HG02571 (cell line): ENCODE measurements around the gene PTGES2.

Source experiments
- ATAC-seq: cut with Tn5 transposase; IDR thresholded peaks from one replicate; pipeline ENCODE4 v1.9.1; 2021; ENCODE audit warnings: mild to moderate bottlenecking, moderate library complexity; ENCODE audit not compliant: unreplicated experiment

Gene PTGES2

DNA sequence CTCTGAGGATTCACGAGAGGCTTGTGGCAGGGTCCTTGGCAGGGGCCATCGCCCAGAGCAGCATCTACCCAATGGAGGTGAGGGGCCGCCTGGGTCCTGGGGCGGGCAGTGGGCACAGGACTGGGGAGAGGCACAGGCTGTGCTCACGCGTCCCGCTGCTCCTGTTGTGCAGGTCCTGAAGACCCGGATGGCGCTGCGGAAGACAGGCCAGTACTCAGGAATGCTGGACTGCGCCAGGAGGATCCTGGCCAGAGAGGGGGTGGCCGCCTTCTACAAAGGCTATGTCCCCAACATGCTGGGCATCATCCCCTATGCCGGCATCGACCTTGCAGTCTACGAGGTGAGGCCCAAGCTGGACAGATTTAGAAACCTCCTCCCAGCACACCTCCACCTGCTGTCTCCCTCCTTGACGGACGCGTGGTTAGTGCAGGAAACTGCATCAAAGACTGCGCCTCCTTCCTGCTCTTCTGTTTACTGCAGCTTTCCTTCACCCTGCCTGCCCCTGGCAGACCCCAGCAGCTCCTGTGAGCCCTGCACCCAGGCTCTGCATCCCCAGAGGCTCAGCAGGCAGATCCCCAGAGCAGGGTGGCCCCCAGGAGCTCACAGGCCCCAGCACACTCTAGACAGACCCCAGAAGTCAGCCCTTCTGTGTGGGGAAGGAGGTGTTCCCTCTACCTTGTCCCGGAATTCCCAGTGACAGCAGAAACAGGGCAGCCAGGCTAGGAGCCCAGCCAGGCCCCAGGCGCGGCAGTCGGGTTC is 21.2 kb downstream of the PTGES2 start:
- ATAC-seq: no peak

DNA sequence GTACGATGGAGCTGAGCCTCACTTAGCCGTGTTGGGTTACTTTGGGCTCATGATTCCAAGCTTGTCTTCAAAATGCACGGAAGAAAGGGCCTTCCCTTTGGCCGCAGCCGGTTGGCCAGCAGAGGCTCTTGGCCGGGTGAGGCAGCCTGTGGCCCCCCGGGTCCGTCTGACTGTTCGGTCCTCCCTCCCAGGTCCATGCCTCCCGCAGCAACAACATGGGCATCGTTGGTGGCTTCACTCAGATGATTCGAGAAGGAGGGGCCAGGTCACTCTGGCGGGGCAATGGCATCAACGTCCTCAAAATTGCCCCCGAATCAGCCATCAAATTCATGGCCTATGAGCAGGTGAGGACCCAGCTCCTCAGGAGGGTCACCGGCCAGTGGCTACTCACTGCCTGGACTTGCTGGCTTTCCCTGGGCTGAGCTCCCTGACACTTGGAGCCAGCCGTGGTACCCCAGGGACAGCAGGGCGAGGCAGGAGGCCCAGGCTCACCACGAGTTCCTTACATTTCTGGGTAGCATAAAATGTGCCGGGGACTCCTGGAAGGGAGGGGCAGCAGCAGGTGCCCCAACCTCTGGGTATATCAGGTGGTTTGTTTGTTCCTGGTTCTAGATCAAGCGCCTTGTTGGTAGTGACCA is 21.9 kb downstream of the PTGES2 start:
- ATAC-seq: no peak

DNA sequence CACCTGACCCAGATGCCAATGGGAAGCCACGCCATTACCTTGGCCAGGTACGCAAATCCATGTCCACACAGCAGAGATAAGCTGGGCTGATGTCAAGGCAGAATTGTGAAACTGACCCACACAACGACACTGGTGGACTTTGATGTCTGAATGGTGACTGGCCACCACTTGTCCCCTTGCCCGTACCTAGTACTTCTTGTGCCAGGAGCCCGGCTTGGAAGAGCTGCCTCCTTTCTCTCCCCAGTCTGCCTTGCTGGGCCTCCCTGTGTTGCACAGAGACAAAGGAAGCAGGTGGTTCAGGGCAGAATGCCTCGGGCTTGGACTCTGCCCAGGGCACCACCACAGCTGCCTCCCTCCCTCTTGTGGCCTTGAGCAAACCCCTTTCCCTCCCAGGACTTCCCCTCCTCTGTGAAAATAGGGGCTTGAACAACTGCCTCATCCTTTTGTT is 23.3 kb downstream of the PTGES2 start:
- ATAC-seq: no peak

DNA sequence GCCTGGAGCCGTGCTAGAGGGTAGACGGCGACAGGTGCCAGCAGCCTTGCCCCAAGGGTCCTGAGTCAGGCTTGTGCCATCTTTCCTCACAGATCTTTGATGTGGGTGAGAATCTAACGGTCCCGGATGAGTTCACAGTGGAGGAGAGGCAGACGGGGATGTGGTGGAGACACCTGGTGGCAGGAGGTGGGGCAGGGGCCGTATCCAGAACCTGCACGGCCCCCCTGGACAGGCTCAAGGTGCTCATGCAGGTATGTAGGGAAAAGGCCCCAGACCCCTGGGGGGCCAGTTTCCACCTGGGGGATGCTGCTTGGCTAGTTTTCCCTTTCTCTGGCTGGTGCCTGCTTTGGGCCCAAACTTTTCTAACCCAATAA is 24.0 kb downstream of the PTGES2 start:
- ATAC-seq: no peak

DNA sequence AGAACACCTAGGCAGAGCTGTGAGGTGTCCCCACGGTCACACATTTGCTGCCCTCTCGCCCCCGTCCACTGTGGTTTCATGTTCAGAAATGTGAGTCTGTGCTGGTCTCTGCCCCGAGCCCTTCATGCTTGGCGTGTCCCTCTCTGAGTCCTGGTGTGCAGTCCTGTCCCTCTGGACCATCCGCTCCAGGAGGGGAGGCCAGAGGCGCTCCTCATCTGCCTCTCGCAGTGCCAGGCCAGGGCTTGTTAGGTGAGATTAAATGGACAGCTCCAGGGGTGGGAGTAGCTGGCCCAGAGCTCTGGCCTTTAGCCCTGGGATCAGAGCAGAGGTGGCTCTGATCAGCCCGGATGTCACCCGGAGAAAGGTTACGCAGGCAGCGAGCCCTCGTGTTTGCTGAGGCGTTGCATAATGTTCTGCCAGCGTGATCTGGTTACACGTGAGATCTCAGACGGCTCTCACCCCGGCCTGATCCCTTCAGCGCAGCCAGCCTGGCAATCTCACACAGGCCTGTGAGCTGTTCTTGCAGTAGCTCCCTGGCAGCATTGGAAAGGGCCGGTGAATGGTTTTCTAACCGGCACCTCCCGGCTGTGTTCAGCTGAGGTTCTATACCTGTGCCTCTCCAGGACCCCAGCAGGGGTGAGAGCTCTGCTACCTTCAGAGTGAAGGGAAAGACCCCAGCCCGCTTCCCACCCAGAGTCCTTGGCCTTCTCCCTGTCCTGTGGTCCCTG is 24.5 kb downstream of the PTGES2 start:
- ATAC-seq: no peak

DNA sequence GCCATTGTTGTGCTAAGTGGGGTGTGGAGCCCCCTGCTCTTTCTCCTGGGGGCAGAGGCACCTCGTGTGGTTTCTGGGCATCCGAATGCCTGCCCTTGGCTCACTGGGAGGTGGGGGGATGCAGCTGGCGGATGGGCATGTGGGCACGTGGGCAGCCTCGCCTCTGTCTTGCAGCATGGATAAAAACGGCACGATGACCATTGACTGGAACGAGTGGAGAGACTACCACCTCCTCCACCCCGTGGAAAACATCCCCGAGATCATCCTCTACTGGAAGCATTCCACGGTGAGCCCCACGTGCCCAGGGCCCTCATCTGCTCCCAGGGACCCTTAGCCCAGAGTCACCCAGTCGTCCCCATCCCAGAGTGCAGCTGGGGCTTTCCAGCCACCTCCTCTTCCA is 25.3 kb downstream of the PTGES2 start:
- no peak for ATAC-seq

DNA sequence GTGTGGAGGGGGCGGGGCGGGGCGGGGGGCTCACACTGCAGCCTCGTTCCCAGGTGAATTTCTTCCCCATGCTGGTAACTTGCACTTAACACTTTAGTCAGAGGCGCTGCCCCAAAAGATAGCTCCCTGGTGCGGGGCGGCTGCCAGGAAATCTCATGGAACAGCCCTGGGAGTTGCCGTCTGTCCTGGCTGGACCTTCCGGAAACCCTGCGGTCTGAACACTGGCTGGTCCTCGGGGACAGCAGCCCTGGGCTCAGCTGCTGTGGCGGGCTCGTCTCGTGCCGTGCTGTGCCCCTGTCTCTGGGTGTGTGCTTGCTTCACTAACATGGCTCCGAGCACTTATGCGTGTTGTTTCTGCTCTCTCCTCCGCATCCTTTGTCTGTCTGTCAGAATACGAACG is 25.8 kb downstream of the PTGES2 start:
- ATAC-seq: no peak

DNA sequence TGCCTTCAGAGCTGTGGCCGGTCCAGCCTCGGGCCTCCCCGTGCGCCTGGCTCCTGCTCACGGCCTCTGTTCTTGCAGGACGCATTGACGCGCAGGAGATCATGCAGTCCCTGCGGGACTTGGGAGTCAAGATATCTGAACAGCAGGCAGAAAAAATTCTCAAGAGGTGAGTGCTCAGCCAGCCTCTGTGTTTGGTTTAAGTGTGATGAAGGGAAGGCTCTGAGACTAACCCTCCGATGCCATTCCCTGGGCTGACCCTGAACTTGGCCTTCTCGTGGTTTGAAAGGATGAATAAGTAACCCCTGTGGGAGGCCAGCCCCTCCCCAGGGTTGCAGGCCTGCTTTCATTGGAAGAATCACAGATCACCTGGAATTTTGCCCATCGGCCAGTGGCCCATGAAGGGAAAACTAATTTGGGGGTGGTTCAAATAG is 26.3 kb downstream of the PTGES2 start:
- no peak for ATAC-seq

DNA sequence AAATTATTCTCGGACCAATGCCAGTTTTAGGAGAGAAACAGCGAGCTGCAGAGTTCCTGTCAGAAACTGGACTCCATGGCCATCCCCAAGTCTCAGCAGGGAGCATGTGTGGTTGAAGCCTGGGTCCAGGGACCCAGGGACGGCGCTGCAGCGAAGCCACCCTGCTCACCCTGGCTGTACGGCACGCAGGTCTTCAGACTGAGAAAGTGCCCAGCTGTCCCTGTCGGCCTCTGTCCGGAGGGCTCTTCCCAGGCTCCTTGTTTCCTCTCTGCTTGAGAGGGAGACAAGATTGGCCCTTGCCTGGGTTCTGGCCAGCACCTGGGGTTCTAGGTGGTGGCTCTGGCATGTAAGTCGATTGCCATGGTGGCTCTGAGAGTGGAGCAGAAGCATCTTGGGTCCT is 26.9 kb downstream of the PTGES2 start:
- no peak for ATAC-seq

DNA sequence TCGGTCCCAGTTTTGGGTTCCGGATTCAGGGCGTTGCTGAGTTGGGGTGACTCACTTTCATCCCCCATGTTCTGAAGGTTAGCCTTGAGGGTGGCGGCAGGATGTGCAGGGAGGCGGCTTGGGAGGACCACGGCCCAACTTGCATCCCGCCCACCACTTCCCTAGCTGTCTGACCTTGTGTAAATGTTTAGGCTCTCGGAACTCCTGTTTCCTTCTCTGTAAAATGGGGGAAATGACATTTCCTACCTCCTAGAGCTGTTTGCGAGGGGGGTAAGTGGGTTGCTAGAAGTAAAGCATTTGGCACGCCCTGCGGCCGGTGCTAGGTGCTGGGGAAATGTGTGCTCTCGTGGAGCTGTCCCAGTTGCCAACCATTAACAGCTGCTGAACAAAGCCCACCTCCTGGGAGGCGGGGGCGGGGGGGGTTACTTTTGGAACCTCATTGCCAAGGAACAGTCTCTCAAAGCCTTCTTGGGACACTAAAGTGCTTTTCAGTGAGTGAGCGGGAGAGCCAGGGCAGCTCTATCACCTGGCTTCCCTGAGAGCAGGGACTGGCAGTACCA is 27.5 kb downstream of the PTGES2 start:
- no peak for ATAC-seq

DNA sequence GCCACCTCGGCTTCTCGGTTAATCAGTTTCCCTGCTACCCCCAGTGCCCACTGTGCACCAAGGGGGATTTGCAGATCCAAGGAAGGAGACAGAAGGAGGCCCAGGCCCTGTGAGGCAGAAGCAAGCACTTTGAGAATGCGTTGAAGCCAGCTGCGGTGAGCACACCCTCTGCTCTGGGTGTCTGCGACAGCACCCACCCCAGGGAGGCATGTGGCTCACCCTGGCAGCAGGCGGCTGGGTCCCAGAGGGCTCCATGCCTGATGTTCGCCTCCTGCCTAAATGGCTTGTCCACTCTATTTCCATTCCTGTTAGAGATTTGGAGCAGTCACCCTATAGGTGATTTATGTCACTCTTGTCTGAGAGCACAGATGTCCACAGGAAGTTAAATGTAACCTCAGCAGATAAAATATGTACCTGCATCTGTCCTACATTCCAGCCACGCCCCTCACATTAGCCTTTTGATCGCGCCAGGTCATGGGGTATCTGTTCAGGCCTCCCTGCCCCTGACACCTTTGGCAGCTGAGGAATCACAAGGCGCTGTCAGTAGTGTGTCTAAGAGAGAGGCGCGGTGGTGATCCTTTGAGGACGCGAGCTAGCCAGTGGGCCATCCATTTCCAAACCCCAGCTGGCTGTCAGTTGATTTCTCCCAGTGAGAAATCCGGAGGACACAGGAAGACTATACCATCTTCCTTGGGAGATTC is 28.1 kb downstream of the PTGES2 start:
- no peak for ATAC-seq

DNA sequence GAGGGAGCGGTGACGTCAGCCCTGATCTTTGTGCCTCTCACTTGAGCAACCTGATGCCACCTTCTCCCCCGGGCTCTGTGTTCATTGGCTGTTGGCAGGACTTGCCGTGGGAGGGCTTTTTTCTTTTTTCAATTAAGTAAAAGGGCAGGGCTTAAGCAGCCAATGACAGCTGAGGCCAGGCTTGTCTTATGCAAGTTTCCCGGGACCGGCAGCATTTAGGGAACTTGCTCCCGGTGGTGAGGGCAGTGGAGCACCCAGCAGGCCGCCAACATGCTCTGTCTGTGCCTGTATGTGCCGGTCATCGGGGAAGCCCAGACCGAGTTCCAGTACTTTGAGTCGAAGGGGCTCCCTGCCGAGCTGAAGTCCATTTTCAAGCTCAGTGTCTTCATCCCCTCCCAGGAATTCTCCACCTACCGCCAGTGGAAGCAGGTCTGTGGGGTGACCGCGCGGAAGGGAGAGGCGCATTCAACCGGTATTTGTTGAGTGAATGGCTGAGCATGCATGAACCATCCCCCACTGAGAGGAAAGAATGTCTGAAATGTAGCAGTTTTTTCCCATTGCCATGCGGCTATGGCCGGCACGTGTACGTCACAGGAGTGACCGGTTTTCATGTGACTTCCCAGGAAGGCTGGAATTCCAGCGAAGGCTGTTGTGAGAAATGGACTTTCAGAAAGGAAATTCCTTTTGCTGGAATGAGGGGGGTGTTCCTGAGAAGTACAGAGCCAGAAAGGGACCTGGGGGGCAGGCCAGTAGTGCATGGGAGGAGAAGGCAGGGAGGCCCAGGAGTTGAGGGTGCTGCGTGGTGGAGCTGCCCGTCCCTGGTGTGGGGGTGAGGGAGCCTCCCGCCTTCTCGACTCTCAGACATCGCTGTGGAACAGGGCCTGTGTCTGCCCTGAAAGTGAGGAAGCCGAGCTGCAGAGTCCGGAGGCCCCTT is 29.0 kb downstream of the PTGES2 start:
- ATAC-seq: no peak

DNA sequence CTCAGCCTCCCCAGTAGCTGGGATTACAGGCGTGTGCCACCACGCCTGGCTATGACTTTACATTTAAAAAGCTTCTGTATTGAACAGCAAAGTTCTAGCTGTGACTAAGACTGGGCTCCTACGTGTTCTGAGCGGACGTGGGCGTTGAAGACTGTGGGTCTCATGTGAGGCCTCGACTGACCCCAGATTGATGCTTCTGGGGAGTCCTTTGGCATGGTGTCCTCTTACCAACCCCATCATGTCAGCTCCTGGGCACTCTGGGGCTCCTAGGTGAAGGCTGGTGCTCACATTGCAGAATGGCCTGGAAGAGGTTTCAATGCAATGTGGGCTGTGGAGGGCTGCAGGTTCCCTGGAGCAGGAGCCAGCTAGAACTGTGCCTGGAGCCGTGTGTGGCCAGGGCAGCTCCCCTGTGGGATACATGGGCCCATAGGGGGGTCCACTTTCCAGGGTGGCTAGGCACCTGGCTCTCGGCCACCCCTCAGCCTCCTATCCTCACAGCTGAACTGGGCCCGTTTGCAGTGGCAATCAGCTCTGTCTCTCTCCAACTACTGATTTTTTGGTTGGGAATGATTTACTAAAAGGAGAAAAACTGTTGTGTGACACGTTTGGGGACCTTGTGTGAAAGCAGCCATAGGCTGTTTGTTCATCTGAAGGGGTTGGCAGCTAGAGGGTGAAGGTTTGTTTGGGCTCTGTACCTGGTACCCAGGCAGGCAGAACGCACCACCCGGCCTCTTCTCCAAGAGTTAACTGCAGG is 29.8 kb downstream of the PTGES2 start:
- no peak for ATAC-seq

DNA sequence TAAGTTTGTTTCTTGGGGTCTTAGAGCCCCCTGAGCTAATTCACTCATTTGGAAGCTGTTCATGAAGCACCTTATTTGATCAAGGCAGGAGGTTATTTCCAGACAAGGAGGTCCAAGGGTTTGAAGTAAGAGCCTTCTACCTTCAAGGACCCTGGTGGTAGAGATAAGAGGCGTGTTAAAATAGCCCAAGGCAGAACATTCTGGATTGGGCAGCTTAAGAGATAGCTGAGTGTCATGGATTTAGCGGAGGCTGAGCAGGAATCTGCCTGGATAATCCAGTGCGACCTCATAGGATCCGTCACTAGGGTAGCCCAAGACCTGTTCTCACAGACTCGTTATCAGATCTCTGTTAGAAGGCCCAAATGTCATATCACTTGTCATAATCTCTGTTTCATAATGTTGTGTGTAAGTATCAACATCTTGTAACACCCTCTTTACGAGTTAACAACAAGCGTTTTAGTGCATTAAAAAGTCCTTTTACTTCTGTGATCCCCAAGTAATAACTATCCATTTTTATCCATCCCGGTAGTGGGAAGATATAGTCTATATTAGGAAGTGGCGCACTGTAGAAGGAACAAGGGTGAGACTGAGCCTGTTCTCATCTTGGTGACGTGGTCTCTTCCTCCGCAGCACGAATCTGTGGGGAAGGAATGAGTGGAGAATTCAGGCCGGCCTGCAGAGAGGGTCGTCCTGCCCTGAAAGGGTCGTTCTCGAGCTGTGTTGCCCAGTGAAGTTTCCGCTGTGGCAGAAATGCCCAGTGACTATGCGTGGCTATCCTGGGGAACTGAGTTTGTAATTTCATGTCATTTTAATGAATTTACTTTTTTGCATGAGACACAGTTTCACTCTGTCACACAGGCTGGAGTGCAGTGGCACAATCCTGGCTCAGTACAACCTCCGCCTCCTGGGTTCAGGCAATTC is 30.7 kb downstream of the PTGES2 start:
- ATAC-seq: no peak

DNA sequence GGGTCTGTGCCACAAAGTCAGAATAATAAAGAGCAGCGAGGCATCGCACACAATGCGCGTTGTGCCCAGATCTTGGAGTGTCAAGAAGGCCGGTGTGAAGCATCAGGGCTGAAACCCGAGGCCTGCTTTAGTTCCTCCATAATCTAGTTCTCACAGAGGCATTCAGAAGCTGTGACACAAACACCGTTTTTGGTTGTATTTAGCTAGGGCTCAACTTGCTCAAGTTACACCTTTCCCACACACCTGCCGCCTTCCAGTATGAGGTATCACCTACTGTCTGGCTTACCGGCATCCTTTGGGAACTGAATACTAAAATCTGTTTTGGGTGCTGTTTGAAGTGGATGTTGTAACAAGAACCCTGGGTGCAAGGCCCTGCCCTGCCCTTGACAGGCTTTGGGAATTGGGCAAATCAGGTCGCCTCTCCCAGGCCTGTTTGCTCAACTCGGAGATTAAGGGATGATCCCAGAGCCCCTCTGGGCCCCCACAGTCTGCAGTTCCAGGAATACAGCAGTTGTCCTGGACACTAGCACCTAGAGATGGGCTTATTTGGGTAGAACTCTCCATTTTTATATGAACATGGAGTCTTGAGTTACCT is 32.5 kb downstream of the PTGES2 start:
- ATAC-seq: no peak

DNA sequence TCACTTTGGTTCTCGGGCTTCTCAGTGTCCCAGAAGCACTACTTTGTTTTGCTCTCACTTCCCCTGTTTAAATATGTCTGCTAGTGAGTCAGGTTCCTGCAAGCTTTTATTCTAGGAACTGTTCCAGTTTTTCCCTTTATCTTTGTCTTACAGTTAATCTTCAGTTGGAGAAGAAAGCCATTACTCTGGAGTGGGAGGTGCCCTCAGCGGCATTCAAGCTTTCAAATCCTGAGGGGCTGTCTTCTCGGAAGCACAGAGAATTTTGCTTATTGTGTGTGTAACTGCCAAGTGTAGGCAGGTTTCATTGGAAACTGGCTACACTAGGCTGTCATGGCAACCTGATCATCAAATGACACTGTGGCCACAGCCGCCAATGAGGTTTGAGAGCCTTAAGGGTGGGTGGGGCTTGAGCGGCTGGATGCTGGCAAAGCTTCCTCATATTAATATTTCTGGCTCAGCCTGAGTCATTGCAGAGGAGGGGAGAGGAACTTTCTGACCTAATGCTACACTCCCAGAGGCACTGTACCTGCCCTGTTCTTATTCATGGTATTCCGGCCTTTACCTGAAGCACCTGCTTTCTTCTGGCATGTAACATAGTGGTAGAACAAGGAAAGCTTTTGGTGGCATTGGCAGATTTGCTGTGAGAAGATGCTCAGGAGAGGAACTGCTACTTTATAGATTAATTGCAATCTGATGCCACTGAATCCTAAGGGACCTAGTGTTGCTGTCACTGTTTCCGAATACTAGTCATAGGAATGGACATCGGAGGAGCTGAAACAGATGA is 33.2 kb downstream of the PTGES2 start:
- ATAC-seq: peak; percentile 79

DNA sequence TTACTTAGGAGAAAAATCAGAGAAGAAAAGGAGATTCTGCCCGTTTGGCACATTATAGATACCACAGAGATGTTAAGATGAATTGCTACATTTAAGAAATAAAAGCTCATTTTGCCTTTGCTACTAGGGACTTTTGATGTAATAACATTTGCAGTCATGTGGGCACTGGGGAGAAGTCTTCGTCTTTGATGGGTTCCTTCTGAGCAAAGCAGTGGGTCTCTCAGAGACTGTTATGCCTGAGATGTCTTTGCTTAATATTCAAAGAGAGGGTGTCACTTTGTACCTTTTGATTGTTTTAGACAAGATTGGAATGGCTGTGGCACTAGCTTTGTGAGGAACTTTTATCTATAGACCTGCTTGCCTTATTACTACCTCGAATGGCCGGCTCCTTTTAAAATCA is 34.5 kb downstream of the PTGES2 start:
- no peak for ATAC-seq
